ENCODE data around the gene EMB.
A peak's percentile ranks its signal among the peaks of the same experiment; 100 is the strongest.
"Not testable (repeated sequence)": the region's sequence is repeated elsewhere in the genome, so short reads cannot be mapped to it uniquely, and the experiment has no call there.

EMB gene

GRCh38 chr5:50440651-50441492 is at the start of gene EMB:
EMB (minus strand) TSS chr5:50441288; CDS start chr5:50441151, 137 bp downstream.
- DNase-seq, result peak in 4 of 14 donors; percentile 8 to 36 (median 22)

- not testable (repeated sequence) for DNase-seq
Observed at GRCh38 chr5:50489491-50489890, 48.4 kb upstream of the EMB start.

- not testable (repeated sequence) for DNase-seq
Observed at GRCh38 chr5:50478790-50479189, 37.7 kb upstream of the EMB start.

GRCh38 chr5:50476549-50476948 is 35.5 kb upstream of the EMB start:
- DNase-seq, result no peak

- DNase-seq, result not testable (repeated sequence)
Observed at GRCh38 chr5:50465015-50465414, 23.9 kb upstream of the EMB start.

- no peak for DNase-seq
Observed at GRCh38 chr5:50463726-50464125, 22.6 kb upstream of the EMB start.

GRCh38 chr5:50463047-50463446 is 22.0 kb upstream of the EMB start:
- no peak for DNase-seq

- not testable (repeated sequence) for DNase-seq
Observed at GRCh38 chr5:50462579-50462978, 21.5 kb upstream of the EMB start.

GRCh38 chr5:50458372-50458771 is 17.3 kb upstream of the EMB start:
- DNase-seq, result not testable (repeated sequence)

- not testable (repeated sequence) for DNase-seq
Observed at GRCh38 chr5:50449241-50449640, 8.2 kb upstream of the EMB start.

GRCh38 chr5:50447941-50448340 is 6.9 kb upstream of the EMB start:
- DNase-seq, result no peak

- DNase-seq, result no peak
Observed at GRCh38 chr5:50447228-50447627, 6.1 kb upstream of the EMB start.

- no peak for DNase-seq
Observed at GRCh38 chr5:50445296-50445949, 4.3 kb upstream of the EMB start.

GRCh38 chr5:50442559-50443539 is 1.8 kb upstream of the EMB start:
- DNase-seq, result not testable (repeated sequence)

- DNase-seq, result no peak
Observed at GRCh38 chr5:50441493-50441955, 436 bp upstream of the EMB start.

GRCh38 chr5:50439221-50439620 is 1.9 kb downstream of the EMB start:
- DNase-seq, result no peak

GRCh38 chr5:50438060-50438459 is 3.0 kb downstream of the EMB start:
- not testable (repeated sequence) for DNase-seq

- DNase-seq, result no peak
Observed at GRCh38 chr5:50435168-50435567, 5.9 kb downstream of the EMB start.

- DNase-seq, result not testable (repeated sequence)
Observed at GRCh38 chr5:50431133-50431904, 9.8 kb downstream of the EMB start.

- DNase-seq, result not testable (repeated sequence)
Observed at GRCh38 chr5:50423100-50423799, 17.8 kb downstream of the EMB start.
